Stimulated activated CD8-positive, alpha-beta memory T cell treated with anti-CD3 and anti-CD28 coated beads, Interleukin-15, amount 100 ng/mL, for 1 hour (primary cell): ENCODE measurements around the gene SPTBN4.
A peak's percentile ranks its signal among the peaks of the same experiment; 100 is the strongest.

Experiments
- DNase-seq: peaks from one replicate; pipeline ENCODE4 v3.0.0-alpha.2; 2020; ENCODE audit warnings: low read depth

Gene SPTBN4

GRCh38 chr19:40604647-40605215 is 137.9 kb downstream of the SPTBN4 start:
- DNase-seq, result no peak

- DNase-seq, result no peak
Measured at GRCh38 chr19:40605216-40605971, 138.6 kb downstream of the SPTBN4 start.

- no peak for DNase-seq
Measured at GRCh38 chr19:40607311-40608239, 140.8 kb downstream of the SPTBN4 start.

GRCh38 chr19:40608240-40608621 is 141.4 kb downstream of the SPTBN4 start:
- no peak for DNase-seq

GRCh38 chr19:40608957-40609356 is 142.2 kb downstream of the SPTBN4 start:
- no peak for DNase-seq

GRCh38 chr19:40609561-40610395 is 143.0 kb downstream of the SPTBN4 start:
- peak; percentile 72 for DNase-seq

- no peak for DNase-seq
Measured at GRCh38 chr19:40610396-40611064, 143.7 kb downstream of the SPTBN4 start.

- no peak for DNase-seq
Measured at GRCh38 chr19:40611096-40611495, 144.3 kb downstream of the SPTBN4 start.

- no peak for DNase-seq
Measured at GRCh38 chr19:40611900-40612698, 145.3 kb downstream of the SPTBN4 start.

- peak; percentile 56 for DNase-seq
Measured at GRCh38 chr19:40612831-40613689, 146.3 kb downstream of the SPTBN4 start.

- peak; percentile 68 for DNase-seq
Measured at GRCh38 chr19:40613690-40614621, 147.2 kb downstream of the SPTBN4 start.

GRCh38 chr19:40614622-40615411 is 148.0 kb downstream of the SPTBN4 start:
- DNase-seq, result peak; percentile 79

- DNase-seq, result no peak
Measured at GRCh38 chr19:40616178-40616577, 149.4 kb downstream of the SPTBN4 start.

- DNase-seq, result no peak
Measured at GRCh38 chr19:40616941-40617340, 150.1 kb downstream of the SPTBN4 start.

- DNase-seq, result no peak
Measured at GRCh38 chr19:40617961-40618360, 151.2 kb downstream of the SPTBN4 start.

- no peak for DNase-seq
Measured at GRCh38 chr19:40619333-40620160, 152.7 kb downstream of the SPTBN4 start.

- no peak for DNase-seq
Measured at GRCh38 chr19:40620161-40620485, 153.3 kb downstream of the SPTBN4 start.
